ES-I3 (cell line): Measurements from ENCODE around the gene MMP11.

Experiments
- H3K36me3 ChIP-seq: 2 replicates; pipeline ENCODE4 v1.6.1; 2013; ENCODE audit warnings: mild to moderate bottlenecking, low read length, control low read depth, moderate library complexity; ENCODE audit not compliant: insufficient read depth
- H3K4me1 ChIP-seq: 2 replicates; pipeline ENCODE4 v1.6.1; 2013; ENCODE audit warnings: mild to moderate bottlenecking, control low read depth, low read length; ENCODE audit not compliant: insufficient read depth
- H3K9ac ChIP-seq: 2 replicates; pipeline ENCODE4 v1.6.1; 2013; ENCODE audit warnings: low read depth, mild to moderate bottlenecking, low read length, moderate library complexity
- H3K9me3 ChIP-seq: 2 replicates; pipeline ENCODE4 v1.6.1; 2013; ENCODE audit warnings: mild to moderate bottlenecking, low read length, moderate library complexity; ENCODE audit not compliant: control insufficient read depth, insufficient read depth

MMP11 gene

GRCh38 chr22:23791738-23792645 lies 19.3 kb downstream of the MMP11 start:
- peaks cover 7% of the 10 kb centered on the region; the same call in 1 of the 2 replicates for H3K4me1 ChIP-seq
- 0 out of 2 replicates have a peak, but pooled peaks cover 8% of the 10 kb centered on the region for H3K36me3 ChIP-seq
- H3K9me3 ChIP-seq = no peaks in the 10 kb centered on the region
- H3K9ac ChIP-seq = no peak overlapping the region

DNA sequence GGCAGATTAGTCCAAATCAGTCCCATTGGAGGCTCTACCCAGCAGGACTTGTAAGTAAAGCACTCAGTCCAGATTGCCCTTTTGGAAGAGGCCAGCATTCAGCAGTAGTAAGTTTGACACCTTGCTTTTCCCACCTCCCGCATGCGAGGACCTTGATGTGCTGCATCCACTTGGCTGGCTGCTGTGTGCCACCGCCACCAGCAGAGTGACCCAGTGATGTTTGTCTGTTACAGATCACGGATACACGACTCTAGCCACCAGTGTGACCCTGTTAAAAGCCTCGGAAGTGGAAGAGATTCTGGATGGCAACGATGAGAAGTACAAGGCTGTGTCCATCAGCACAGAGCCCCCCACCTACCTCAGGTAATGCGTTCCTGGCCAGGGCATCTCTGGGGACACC lies 20.7 kb downstream of the MMP11 start:
- Histone ChIP-seq H3K9ac (no peak overlapping the region), H3K36me3 (0 out of 2 replicates have a peak, but pooled peaks cover 8% of the 10 kb centered on the region), H3K4me1 (peaks cover 7% of the 10 kb centered on the region; the same call in 1 of the 2 replicates), H3K9me3 (no peaks in the 10 kb centered on the region)

DNA sequence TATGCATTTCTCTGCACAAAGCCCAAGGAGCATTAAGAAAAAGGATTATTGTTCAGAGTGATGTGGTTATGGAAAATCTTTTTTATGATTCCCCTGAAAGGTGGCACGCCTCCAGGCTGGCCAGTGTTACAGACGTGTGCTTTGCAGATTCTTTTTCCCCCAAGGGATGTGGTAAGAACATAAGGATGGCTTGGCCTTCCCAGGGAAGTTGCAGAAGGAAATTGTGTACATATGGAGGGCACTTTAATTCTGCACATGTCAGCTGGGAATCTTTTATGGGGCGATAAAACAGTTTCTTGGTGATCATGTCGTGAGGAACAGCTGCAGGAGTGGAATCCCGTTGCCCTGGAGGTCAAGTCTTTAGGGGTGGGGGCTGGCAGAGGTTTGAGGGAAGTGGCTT lies 23.8 kb downstream of the MMP11 start:
- H3K36me3 ChIP-seq = peaks cover 17% of the 10 kb centered on the region; the same call in 1 of the 2 replicates
- no peaks in the 10 kb centered on the region for H3K4me1 ChIP-seq
- no peak overlapping the region for H3K9ac ChIP-seq
- no peaks in the 10 kb centered on the region for H3K9me3 ChIP-seq

DNA sequence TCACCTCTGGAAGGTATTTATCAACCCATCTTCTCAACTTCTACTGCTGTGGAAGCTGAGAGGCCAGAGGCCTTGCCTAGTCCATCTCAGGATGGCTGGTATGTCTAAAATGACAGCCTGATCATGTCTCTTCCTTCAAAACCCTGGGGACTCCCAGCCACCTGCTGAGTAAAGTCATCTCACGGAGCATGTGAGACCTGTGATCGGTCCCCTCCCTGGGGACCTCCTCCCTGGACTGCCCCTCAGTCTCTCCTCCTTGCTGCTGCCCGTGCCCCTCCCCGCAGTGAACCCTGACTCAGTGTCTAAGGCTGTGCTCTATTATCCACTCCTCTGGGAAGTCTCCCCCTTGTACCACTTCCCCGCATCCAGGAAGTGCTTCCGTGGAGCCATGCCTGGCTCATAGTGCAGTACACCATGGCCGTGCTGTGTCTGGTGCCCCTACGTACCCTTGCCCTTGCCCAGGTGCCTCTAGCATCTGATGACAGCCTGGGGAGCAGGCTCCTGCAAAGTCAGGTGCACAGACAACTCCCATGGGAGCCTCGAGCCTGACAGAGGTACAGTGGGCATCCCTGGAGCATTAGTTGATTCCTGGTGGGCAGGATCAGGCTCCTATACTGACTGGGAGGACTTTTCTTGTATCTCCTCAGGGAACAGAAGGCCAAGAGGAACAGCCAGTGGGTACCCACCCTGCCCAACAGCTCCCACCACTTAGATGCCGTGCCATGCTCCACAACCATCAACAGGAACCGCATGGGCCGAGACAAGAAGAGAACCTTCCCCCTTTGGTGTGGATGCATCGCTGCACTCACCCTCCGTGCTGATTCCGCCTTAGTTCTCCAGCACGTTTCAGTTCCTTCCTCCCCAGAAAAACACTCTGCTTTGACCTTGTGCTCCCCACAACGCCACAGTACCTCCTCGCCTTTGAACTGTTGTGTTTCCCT lies 27.9 kb downstream of the MMP11 start:
- Histone ChIP-seq H3K4me1 (no peaks in the 10 kb centered on the region), H3K9me3 (no peaks in the 10 kb centered on the region), H3K9ac (no peak overlapping the region), H3K36me3 (peaks cover 25% of the 10 kb centered on the region)

DNA sequence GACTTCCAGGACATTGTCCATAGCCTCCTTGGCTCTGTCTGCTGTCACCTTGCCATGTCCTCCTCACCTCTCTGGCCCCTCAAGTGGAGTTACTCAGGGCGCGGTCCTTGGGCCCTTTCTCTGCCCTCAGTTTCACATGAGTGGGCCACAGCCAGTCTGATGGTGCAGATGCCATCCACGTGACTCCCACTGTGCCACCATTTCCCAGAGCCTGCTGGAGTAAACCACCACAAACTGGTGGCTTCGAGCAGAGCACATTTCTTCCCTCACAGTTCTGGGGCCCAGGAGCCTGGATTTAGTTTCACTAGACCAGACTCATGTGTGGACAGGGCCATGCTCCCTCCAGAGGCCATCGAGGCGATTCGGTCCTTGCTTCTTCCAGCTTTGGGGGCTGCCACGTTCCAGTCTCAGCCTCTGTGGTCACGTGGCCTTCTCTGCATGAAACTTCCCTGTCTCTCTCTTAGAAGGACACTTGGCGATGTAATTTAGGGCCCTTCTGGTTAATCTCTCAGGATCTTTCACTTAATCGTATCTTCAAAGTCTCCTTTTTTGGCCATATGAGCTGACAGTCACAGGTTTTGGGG lies 28.7 kb downstream of the MMP11 start:
- Histone ChIP-seq H3K36me3 (peaks cover 28% of the 10 kb centered on the region), H3K4me1 (no peaks in the 10 kb centered on the region), H3K9me3 (no peaks in the 10 kb centered on the region), H3K9ac (no peak overlapping the region)

- Histone ChIP-seq H3K4me1 (no peaks in the 10 kb centered on the region), H3K36me3 (peaks cover 28% of the 10 kb centered on the region), H3K9me3 (no peaks in the 10 kb centered on the region), H3K9ac (no peak overlapping the region)
Measured at GRCh38 chr22:23801886-23802377, 29.3 kb downstream of the MMP11 start.

DNA sequence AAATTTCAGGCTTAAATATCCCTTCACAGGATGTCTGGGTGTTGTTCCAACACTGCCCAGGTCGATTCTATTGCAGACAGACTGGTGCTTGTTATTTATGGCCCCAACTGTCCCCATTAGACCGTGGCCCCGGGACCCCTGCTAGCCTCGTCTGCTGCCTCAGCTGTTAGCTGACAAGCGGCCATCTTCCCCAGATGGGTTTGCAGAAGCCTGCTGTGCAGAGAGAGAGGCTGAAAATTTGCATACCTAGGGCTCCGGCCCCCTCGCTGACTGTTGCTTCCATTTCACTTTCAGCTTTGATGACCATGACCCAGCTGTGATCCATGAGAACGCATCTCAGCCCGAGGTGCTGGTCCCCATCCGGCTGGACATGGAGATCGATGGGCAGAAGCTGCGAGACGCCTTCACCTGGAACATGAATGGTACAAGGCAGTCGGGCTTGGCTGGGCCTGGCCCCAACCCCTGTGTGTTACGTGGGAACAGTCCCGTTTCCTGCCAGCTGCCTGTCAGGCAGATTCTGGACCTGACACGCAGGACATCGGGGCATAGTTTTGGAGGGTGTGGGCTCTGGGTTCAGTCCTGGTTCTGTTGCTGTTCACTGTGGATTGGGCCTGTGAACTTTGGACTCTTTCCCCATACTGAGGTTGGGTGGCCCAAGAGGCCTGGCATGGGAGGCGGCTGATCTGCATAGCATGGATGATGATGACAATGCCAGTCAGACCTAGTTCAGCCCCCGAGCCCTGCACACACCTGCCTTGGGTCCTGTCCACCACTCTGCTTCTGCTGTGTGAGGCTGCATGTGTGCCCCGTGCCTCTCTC lies 30.6 kb downstream of the MMP11 start:
- Histone ChIP-seq H3K36me3 (peaks cover 32% of the 10 kb centered on the region), H3K4me1 (no peaks in the 10 kb centered on the region), H3K9ac (no peak overlapping the region)

GRCh38 chr22:23804781-23805291 lies 32.2 kb downstream of the MMP11 start:
- Histone ChIP-seq H3K4me1 (no peaks in the 10 kb centered on the region), H3K9me3 (no peaks in the 10 kb centered on the region), H3K9ac (no peak overlapping the region), H3K36me3 (peaks cover 32% of the 10 kb centered on the region)

More for the DNA sequence above, 30.6 kb downstream of the MMP11 start:
- no peaks in the 10 kb centered on the region for H3K9me3 ChIP-seq

- Histone ChIP-seq H3K9ac (no peak overlapping the region), H3K4me1 (no peaks in the 10 kb centered on the region), H3K36me3 (peaks cover 23% of the 10 kb centered on the region)
Measured at GRCh38 chr22:23806837-23807236, 34.2 kb downstream of the MMP11 start.

GRCh38 chr22:23812378-23812777 lies 39.7 kb downstream of the MMP11 start:
- no peaks in the 10 kb centered on the region for H3K4me1 ChIP-seq
- no peaks in the 10 kb centered on the region for H3K9me3 ChIP-seq
- no peak overlapping the region for H3K9ac ChIP-seq
- peaks cover 8% of the 10 kb centered on the region for H3K36me3 ChIP-seq

More at GRCh38 chr22:23806837-23807236, 34.2 kb downstream of the MMP11 start:
- H3K9me3 ChIP-seq = no peaks in the 10 kb centered on the region

GRCh38 chr22:23815541-23816155 lies 43.0 kb downstream of the MMP11 start:
- peaks cover 14% of the 10 kb centered on the region for H3K36me3 ChIP-seq
- no peaks in the 10 kb centered on the region for H3K4me1 ChIP-seq
- no peaks in the 10 kb centered on the region for H3K9me3 ChIP-seq
- H3K9ac ChIP-seq = no peak overlapping the region

DNA sequence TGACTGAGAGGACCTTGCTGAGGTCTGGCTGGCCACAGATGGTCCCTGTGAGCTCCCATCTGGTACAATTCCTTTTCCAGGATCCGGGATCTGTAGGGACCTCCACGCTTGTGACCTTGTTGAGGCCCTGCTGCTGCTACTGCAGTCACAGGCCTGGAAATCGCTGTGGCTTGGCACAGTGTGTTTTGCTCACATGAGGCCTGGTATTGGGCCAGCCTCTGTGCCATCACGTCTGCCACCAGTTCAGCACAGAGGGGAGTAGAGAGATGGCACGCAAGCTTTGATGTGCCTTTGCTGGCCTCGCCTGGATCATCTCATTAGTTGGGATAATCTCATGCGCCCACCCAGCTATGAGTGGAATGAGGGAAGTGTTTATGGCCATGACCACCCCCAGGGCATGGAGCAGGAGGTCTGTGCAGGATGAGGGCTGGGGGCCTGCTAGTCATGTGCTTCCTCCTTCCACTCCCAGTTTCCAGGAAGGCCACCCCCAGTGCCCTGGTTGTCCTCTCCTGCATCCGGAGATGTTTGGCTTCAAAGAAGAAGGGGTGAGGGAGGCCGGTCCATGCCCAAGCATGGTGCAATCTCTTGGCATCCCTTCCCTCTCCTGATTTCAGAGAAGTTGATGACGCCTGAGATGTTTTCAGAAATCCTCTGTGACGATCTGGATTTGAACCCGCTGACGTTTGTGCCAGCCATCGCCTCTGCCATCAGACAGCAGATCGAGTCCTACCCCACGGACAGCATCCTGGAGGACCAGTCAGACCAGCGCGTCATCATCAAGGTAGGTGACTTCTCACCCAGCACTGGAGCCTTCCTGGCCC lies 43.7 kb downstream of the MMP11 start:
- H3K4me1 ChIP-seq = no peaks in the 10 kb centered on the region
- no peak overlapping the region for H3K9ac ChIP-seq
- H3K36me3 ChIP-seq = peaks cover 19% of the 10 kb centered on the region
- H3K9me3 ChIP-seq = no peaks in the 10 kb centered on the region
